ENCODE results near the gene CIRBP.

CIRBP gene

GRCh38 chr19:1247748-1248138 is 21.4 kb upstream of the CIRBP start:
- peak overlapping the region; percentile 66 for H3K4me3 ChIP-seq (ENCODE audit: low read depth, low read length)

DNA sequence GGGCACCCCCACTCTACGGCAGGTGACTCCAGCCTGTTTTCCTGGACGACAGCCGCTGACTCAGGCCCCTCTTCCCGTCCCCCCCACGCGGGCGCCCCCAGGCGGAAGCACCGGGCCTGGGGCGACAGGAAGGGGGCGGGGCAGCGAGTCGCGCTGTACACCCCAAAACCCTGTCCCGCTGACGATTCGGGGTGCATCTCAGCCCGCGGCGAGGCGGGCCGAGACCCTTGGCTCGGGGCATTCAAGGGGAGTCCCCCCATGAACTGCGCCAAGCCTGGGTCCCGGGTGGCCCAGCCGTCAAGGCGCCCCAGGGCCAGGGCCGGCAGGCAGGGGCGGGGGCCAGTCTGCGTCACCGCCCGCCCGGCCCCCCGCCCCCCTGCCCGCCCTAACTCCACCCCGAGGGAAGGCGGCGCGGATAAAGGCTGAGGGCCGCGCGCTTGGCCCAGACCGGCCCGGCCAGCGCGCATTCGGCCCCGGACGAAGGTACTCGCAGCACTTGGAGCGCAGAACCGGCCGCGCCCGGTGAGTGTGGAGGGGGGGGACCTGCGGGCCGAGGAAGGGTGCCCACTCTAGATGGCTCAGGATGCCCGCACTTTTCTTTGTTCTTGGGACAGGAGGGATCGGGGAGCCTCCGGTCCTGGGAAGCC is 20.9 kb upstream of the CIRBP start, which contains the start of gene MIDN:
MIDN (plus strand) TSS at position 445 of the 647 bp plus-strand sequence. CDS start 1,714 bp downstream, outside the sequence.
- DNase-seq (ENCODE audit: low read depth): no peak
- TF ChIP-seq, protein P1, sequence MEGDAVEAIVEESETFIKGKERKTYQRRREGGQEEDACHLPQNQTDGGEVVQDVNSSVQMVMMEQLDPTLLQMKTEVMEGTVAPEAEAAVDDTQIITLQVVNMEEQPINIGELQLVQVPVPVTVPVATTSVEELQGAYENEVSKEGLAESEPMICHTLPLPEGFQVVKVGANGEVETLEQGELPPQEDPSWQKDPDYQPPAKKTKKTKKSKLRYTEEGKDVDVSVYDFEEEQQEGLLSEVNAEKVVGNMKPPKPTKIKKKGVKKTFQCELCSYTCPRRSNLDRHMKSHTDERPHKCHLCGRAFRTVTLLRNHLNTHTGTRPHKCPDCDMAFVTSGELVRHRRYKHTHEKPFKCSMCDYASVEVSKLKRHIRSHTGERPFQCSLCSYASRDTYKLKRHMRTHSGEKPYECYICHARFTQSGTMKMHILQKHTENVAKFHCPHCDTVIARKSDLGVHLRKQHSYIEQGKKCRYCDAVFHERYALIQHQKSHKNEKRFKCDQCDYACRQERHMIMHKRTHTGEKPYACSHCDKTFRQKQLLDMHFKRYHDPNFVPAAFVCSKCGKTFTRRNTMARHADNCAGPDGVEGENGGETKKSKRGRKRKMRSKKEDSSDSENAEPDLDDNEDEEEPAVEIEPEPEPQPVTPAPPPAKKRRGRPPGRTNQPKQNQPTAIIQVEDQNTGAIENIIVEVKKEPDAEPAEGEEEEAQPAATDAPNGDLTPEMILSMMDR (IDR thresholded peaks at IDR 0.05; ENCODE audit: control insufficient read depth, extremely low read depth, insufficient read depth): 0 out of 2 replicates have a peak, but pooled peaks have one; percentile 26
- peak within 1 kb of the TSS; percentile 66 for H3K4me3 ChIP-seq (ENCODE audit: low read depth, low read length)

More at GRCh38 chr19:1247748-1248138, 21.4 kb upstream of the CIRBP start:
- no peak for DNase-seq (ENCODE audit: low read depth)
- TF ChIP-seq, protein P1 (IDR thresholded peaks at IDR 0.05; ENCODE audit: control insufficient read depth, extremely low read depth, insufficient read depth): no peak

- TF ChIP-seq, protein P1 (IDR thresholded peaks at IDR 0.05; ENCODE audit: control insufficient read depth, extremely low read depth, insufficient read depth): peak; percentile 72
- DNase-seq (ENCODE audit: low read depth): no peak
- peak overlapping the region; percentile 66 for H3K4me3 ChIP-seq (ENCODE audit: low read depth, low read length)
These were observed 20.3 kb upstream of the CIRBP start for GRCh38 chr19:1248786-1249297.

GRCh38 chr19:1249298-1249989 is 19.7 kb upstream of the CIRBP start:
- peak; percentile 69 for DNase-seq (ENCODE audit: low read depth)
- TF ChIP-seq, protein P1 (IDR thresholded peaks at IDR 0.05; ENCODE audit: control insufficient read depth, extremely low read depth, insufficient read depth): no peak

GRCh38 chr19:1249990-1250436 is 19.1 kb upstream of the CIRBP start:
- H3K4me3 ChIP-seq (ENCODE audit: low read depth, low read length): peak overlapping the region; percentile 80
- DNase-seq (ENCODE audit: low read depth): no peak
- TF ChIP-seq, protein P1 (IDR thresholded peaks at IDR 0.05; ENCODE audit: control insufficient read depth, extremely low read depth, insufficient read depth): no peak

More at GRCh38 chr19:1249298-1249989, 19.7 kb upstream of the CIRBP start:
- peak overlapping the region; percentile 80 for H3K4me3 ChIP-seq (ENCODE audit: low read depth, low read length)

- TF ChIP-seq, protein P1 (IDR thresholded peaks at IDR 0.05; ENCODE audit: control insufficient read depth, extremely low read depth, insufficient read depth): 0 out of 2 replicates have a peak, but pooled peaks have one; percentile 1
- no peak for DNase-seq (ENCODE audit: low read depth)
- peak overlapping the region; percentile 80 for H3K4me3 ChIP-seq (ENCODE audit: low read depth, low read length)
These were observed 18.5 kb upstream of the CIRBP start for GRCh38 chr19:1250437-1251260.
